Central memory CD4-positive, alpha-beta T cell (primary cell): Measurements from ENCODE around the gene CLDN19.

ENCODE experiments used
- DNase-seq: peaks from one replicate; pipeline ENCODE4 v3.0.0; 2022
- total RNA-seq, 3 experiments: gene quantifications; one replicate each; lab custom pipeline; 2026; lab: John Stamatoyannopoulos, UW

The CLDN19 gene
- total RNA-seq = 0 reads per million in 3 experiments

GRCh38 chr1:42739753-42740700 is at the start of gene CLDN19:
TSS of gene CLDN19 (minus strand) at chr1:42740236. CDS start at chr1:42740063, 173 bp downstream.
- no peak for DNase-seq

- DNase-seq = no peak
These were observed 48.0 kb upstream of the CLDN19 start for GRCh38 chr1:42788021-42788420.

- no peak for DNase-seq
These were observed 46.1 kb upstream of the CLDN19 start for GRCh38 chr1:42786097-42786496.

GRCh38 chr1:42784946-42785693 is 45.1 kb upstream of the CLDN19 start, which contains the start of gene TMEM269:
TSS of gene TMEM269 (plus strand) at chr1:42784991. CDS start at chr1:42789894, 4,903 bp downstream.
- DNase-seq = peak; percentile 33

GRCh38 chr1:42784547-42784945 is 44.5 kb upstream of the CLDN19 start:
- no peak for DNase-seq

GRCh38 chr1:42783092-42783491 is 43.1 kb upstream of the CLDN19 start:
- DNase-seq = no peak

GRCh38 chr1:42780176-42780575 is 40.1 kb upstream of the CLDN19 start:
- no peak for DNase-seq

- DNase-seq = no peak
These were observed 39.7 kb upstream of the CLDN19 start for GRCh38 chr1:42779725-42780124.

- DNase-seq = peak; percentile 15
These were observed 37.8 kb upstream of the CLDN19 start for GRCh38 chr1:42777852-42778251.

- no peak for DNase-seq
These were observed 36.5 kb upstream of the CLDN19 start for GRCh38 chr1:42776502-42776901.

GRCh38 chr1:42774928-42775526 is 35.0 kb upstream of the CLDN19 start:
- no peak for DNase-seq

GRCh38 chr1:42773420-42773819 is 33.4 kb upstream of the CLDN19 start:
- DNase-seq = no peak

- DNase-seq = no peak
These were observed 29.8 kb upstream of the CLDN19 start for GRCh38 chr1:42769811-42770210.

- no peak for DNase-seq
These were observed 28.1 kb upstream of the CLDN19 start for GRCh38 chr1:42768172-42768571.

GRCh38 chr1:42767510-42768000 is 27.5 kb upstream of the CLDN19 start:
- DNase-seq = no peak

GRCh38 chr1:42766741-42767509 is 26.9 kb upstream of the CLDN19 start, which contains the start of the genes C1orf50 and P3H1:
TSS of gene C1orf50 (plus strand) at chr1:42767249. CDS start at chr1:42767312, 63 bp downstream.
TSS of gene P3H1 (minus strand) at chr1:42767028. CDS start at chr1:42766971, 57 bp downstream.
- peak; percentile 100 for DNase-seq

- DNase-seq = no peak
These were observed 26.1 kb upstream of the CLDN19 start for GRCh38 chr1:42765832-42766740.

- DNase-seq = no peak
These were observed 25.2 kb upstream of the CLDN19 start for GRCh38 chr1:42765269-42765668.

GRCh38 chr1:42762269-42762668 is 22.2 kb upstream of the CLDN19 start:
- no peak for DNase-seq

GRCh38 chr1:42761567-42761966 is 21.5 kb upstream of the CLDN19 start:
- no peak for DNase-seq

- DNase-seq = no peak
These were observed 19.1 kb upstream of the CLDN19 start for GRCh38 chr1:42759114-42759513.
